Tibial nerve (tissue), 3 donors: ENCODE results near the gene CLK2.

Experiments
- CTCF ChIP-seq, 5 experiments: fragments of 200-600 bp in 3 of 5; fragments of 450-650 bp in 2 of 5; sonication (generic) in 3 of 5; IDR thresholded peaks; one replicate each; pipeline ENCODE4 v1.5.1; 2016 to 2019; ENCODE audit warnings: antibody characterized with exemption in 5 of 5, mild to moderate bottlenecking in 3 of 5, moderate library complexity in 2 of 5
- POLR2A ChIP-seq, 2 donors: fragments of 450-650 bp; IDR thresholded peaks; one replicate each; pipeline ENCODE4 v1.6.1; 2017; ENCODE audit warnings: antibody characterized with exemption in 2 of 2, mild to moderate bottlenecking in 2 of 2, moderate library complexity in 2 of 2

- TF ChIP-seq CTCF (IDR thresholded peaks at IDR 0.05) (no peak), POLR2A (IDR thresholded peaks at IDR 0.05) (no peak)
Observed at GRCh38 chr1:155322571-155322952, 49.3 kb upstream of the CLK2 start.
